HCT116 (cell line): ENCODE data around the gene SFXN4. TPM values are rescaled to one million over a fixed set of nuclear protein-coding genes. Genes with fewer than 3 reads are reported as not detected.

ENCODE experiments used
- ATAC-seq: fragments of 200-7000 bp; cut with Tn5 transposase; 2 replicates; pipeline ENCODE4 v1.9.1; 2020; ENCODE audit warnings: mild to moderate bottlenecking, moderate library complexity
- BruUV-seq: library from RNA; stranded (reverse); fragments of 400-500 nt; replicated peaks from 2 replicates; lab custom pipeline; 2021; lab: Mats Ljungman, UMichigan
- CTCF ChIA-PET: fragments of 300-600 bp; sonication (Branson Sonifier 250); formaldehyde crosslinking; loops from one replicate; lab custom pipeline; 2021; ENCODE audit warnings: antibody characterized with exemption; lab: Charles Lee
- POLR2A ChIA-PET: fragments of 300-600, 350-600 bp; sonication (Branson Sonifier 250); formaldehyde crosslinking; loops from one replicate; lab custom pipeline; 2021; ENCODE audit warnings: antibody characterized with exemption; lab: Charles Lee
- RAD21 ChIA-PET, 2 experiments: fragments of 300-600 bp; sonication (Branson Sonifier 250); formaldehyde crosslinking; loops; one replicate each; lab custom pipeline; 2023; ENCODE audit warnings: low total read pairs in 2 of 2; ENCODE audit not compliant: uncharacterized antibody in 2 of 2, unreplicated experiment in 2 of 2, low non-redundant PET in 1 of 2; lab: Charles Lee
- DNase-seq: peaks from one replicate; pipeline ENCODE4 v3.0.0-alpha.2; 2010; ENCODE audit warnings: low read depth, low spot score
- H2AFZ ChIP-seq: fragments of 200-600 bp; shearing (Covaris generic), sonication (generic); 2 replicates; pipeline ENCODE4 v1.6.1; 2017; ENCODE audit warnings: low read depth, mixed run types, mixed read lengths, antibody characterized with exemption, low read length; ENCODE audit not compliant: poor library complexity, severe bottlenecking
- H3K27ac ChIP-seq: 2 replicates; pipeline ENCODE4 v1.5.1; 2012; ENCODE audit warnings: low read depth, low read length
- H3K27me3 ChIP-seq: fragments of 200-600 bp; sonication (generic); 2 replicates; pipeline ENCODE4 v1.6.1; 2016; ENCODE audit warnings: mixed run types, low read length, mixed read lengths; ENCODE audit not compliant: insufficient read depth
- H3K36me3 ChIP-seq, 2 experiments: fragments of 200-500 bp in 1 of 2; fragments of 200-600 bp in 1 of 2; sonication (Bioruptor generic) in 1 of 2; sonication (generic) in 1 of 2; 2 replicates each; pipeline versions ENCODE4 v1.5.1 to v1.6.1; 2014 to 2016; ENCODE audit warnings: low read length in 2 of 2, inconsistent platforms in 1 of 2, mixed read lengths in 1 of 2, mixed run types in 1 of 2; ENCODE audit not compliant: insufficient read depth in 2 of 2, control insufficient read depth in 1 of 2
- H3K4me1 ChIP-seq, 2 experiments: fragments of 200-600 bp in 1 of 2; sonication (generic) in 1 of 2; 2 replicates each; pipeline versions ENCODE4 v1.5.1 to v1.6.1; 2012 to 2017; ENCODE audit warnings: low read length in 2 of 2, inconsistent platforms in 1 of 2, mild to moderate bottlenecking in 1 of 2, mixed read lengths in 1 of 2, mixed run types in 1 of 2, moderate library complexity in 1 of 2; ENCODE audit not compliant: insufficient read depth in 2 of 2, control insufficient read depth in 1 of 2
- H3K4me2 ChIP-seq: fragments of 200-600 bp; sonication (generic); 2 replicates; pipeline ENCODE4 v1.6.1; 2017; ENCODE audit warnings: mixed run types, low read length, mixed read lengths
- H3K4me3 ChIP-seq, 2 experiments: fragments of 200-600 bp in 1 of 2; sonication (generic) in 1 of 2; replicated peaks in 1 of 2; 2 replicates each; pipeline ENCODE4 v1.5.1; 2011 to 2016; ENCODE audit warnings: low read length in 2 of 2, control low read depth in 1 of 2, low read depth in 1 of 2, mild to moderate bottlenecking in 1 of 2, mixed read lengths in 1 of 2, mixed run types in 1 of 2
- H3K79me2 ChIP-seq: fragments of 200-600 bp; sonication (generic); 2 replicates; pipeline ENCODE4 v1.6.1; 2017; ENCODE audit warnings: mild to moderate bottlenecking, mixed run types, low read length, moderate library complexity, mixed read lengths; ENCODE audit not compliant: insufficient read depth
- H3K9ac ChIP-seq: fragments of 200-600 bp; sonication (generic); 2 replicates; pipeline ENCODE4 v1.6.1; 2016; ENCODE audit warnings: low read length, mixed read lengths
- H3K9me2 ChIP-seq: fragments of 200-600 bp; sonication (generic), shearing (Covaris generic); 2 replicates; pipeline ENCODE4 v1.6.1; 2017; ENCODE audit warnings: mixed run types, mild to moderate bottlenecking, moderate library complexity; ENCODE audit not compliant: insufficient read depth
- H3K9me3 ChIP-seq, 2 experiments: fragments of 200-500 bp in 1 of 2; fragments of 200-600 bp in 1 of 2; sonication (Bioruptor generic) in 1 of 2; sonication (generic) in 1 of 2; 2 replicates each; pipeline ENCODE4 v1.6.1; 2014 to 2017; ENCODE audit warnings: low read length in 2 of 2, mixed read lengths in 2 of 2, inconsistent platforms in 1 of 2, low read depth in 1 of 2, mild to moderate bottlenecking in 1 of 2, mixed run types in 1 of 2, moderate library complexity in 1 of 2; ENCODE audit not compliant: control insufficient read depth in 1 of 2, insufficient read depth in 1 of 2
- H4K20me1 ChIP-seq: fragments of 200-600 bp; sonication (generic), shearing (Covaris generic); 2 replicates; pipeline ENCODE4 v1.6.1; 2017; ENCODE audit warnings: mixed run types, mild to moderate bottlenecking, moderate library complexity; ENCODE audit not compliant: insufficient read depth
- CBX3 ChIP-seq: IDR thresholded peaks from 2 replicates; pipeline ENCODE4 v1.6.1; 2012; ENCODE audit warnings: low read depth
- CEBPB ChIP-seq: IDR thresholded peaks from 2 replicates; pipeline ENCODE4 v1.6.1; 2012; ENCODE audit warnings: low read depth
- CTCF ChIP-seq, 3 experiments: fragments of 200-600 bp in 1 of 3; sonication (generic) in 1 of 3; IDR thresholded peaks in 2 of 3; conservative IDR thresholded peaks in 1 of 3; 2 replicates each; pipeline ENCODE4 v1.5.1; 2012 to 2017; ENCODE audit warnings: low read depth in 2 of 3, low read length in 2 of 3, antibody characterized with exemption in 1 of 3, borderline replicate concordance in 1 of 3, control low read depth in 1 of 3, mild to moderate bottlenecking in 1 of 3, mixed read lengths in 1 of 3, mixed run types in 1 of 3, moderate library complexity in 1 of 3; ENCODE audit not compliant: insufficient read depth in 1 of 3
- ELF1 ChIP-seq: IDR thresholded peaks from 2 replicates; pipeline ENCODE4 v1.6.1; 2012; ENCODE audit warnings: low read depth, borderline replicate concordance
- EZH2 ChIP-seq: fragments of 200-600 bp; sonication (generic); IDR thresholded peaks from 2 replicates; pipeline ENCODE4 v1.6.1; 2017; ENCODE audit warnings: antibody characterized with exemption, mixed run types
- FOSL1 ChIP-seq: IDR thresholded peaks from 2 replicates; pipeline ENCODE4 v1.6.1; 2012; ENCODE audit warnings: low read depth
- JUND ChIP-seq: IDR thresholded peaks from 2 replicates; pipeline ENCODE4 v1.6.1; 2012
- MAX ChIP-seq: IDR thresholded peaks from 2 replicates; pipeline ENCODE4 v1.6.1; 2012
- POLR2A ChIP-seq: IDR thresholded peaks from 2 replicates; pipeline ENCODE4 v1.7.0; 2011; ENCODE audit warnings: borderline replicate concordance; ENCODE audit not compliant: insufficient read depth, insufficient read length; ENCODE audit errors: extremely low read depth
- POLR2AphosphoS5 ChIP-seq: IDR thresholded peaks from 2 replicates; pipeline ENCODE4 v1.6.1; 2011; ENCODE audit warnings: mild to moderate bottlenecking, low read depth, low read length, moderate library complexity
- RAD21 ChIP-seq: IDR thresholded peaks from 2 replicates; pipeline ENCODE4 v1.6.1; 2012; ENCODE audit warnings: low read depth, mild to moderate bottlenecking
- REST ChIP-seq: IDR thresholded peaks from 2 replicates; pipeline ENCODE4 v1.6.1; 2012; ENCODE audit warnings: low read depth
- SP1 ChIP-seq: IDR thresholded peaks from 2 replicates; pipeline ENCODE4 v1.6.1; 2012; ENCODE audit warnings: low read depth
- SRF ChIP-seq: IDR thresholded peaks from 2 replicates; pipeline ENCODE4 v1.6.1; 2012; ENCODE audit warnings: low read depth
- TCF7L2 ChIP-seq: IDR thresholded peaks from 2 replicates; pipeline ENCODE4 v1.7.0; 2011; ENCODE audit warnings: borderline replicate concordance, inconsistent platforms; ENCODE audit not compliant: insufficient read depth, insufficient read length; ENCODE audit errors: extremely low read depth
- YY1 ChIP-seq: IDR thresholded peaks from 2 replicates; pipeline ENCODE4 v1.6.1; 2011; ENCODE audit warnings: low read length, low read depth, moderate library complexity, mild to moderate bottlenecking; ENCODE audit not compliant: insufficient replicate concordance; ENCODE audit errors: extremely low read depth
- ZBTB33 ChIP-seq: IDR thresholded peaks from 2 replicates; pipeline ENCODE4 v1.6.1; 2011; ENCODE audit warnings: mild to moderate bottlenecking, low read length, moderate library complexity; ENCODE audit not compliant: insufficient replicate concordance; ENCODE audit errors: extremely low read depth
- intact Hi-C: fragments of 100-400 bp; cut with micrococcal nuclease; formaldehyde crosslinking; loops from 2 replicates; pipeline ENCODE4 v1.10.0; 2022
- total RNA-seq: library from RNA; stranded (reverse); gene quantifications from one replicate; pipeline ENCODE4 v1.2.1, GENCODE V29; 2021; ENCODE audit not compliant: unreplicated experiment

Gene SFXN4
- total RNA-seq, 1 experiment from 2014 or later = 58.2 TPM

GRCh38 chr10:119189811-119190282 is 24.3 kb upstream of the SFXN4 start:
- Histone ChIP-seq H3K4me2 (peak overlapping the region; percentile 55), H3K4me3 (no peak overlapping the region), H3K4me1 (peaks cover 3 to 27% of the 10 kb centered on the region in 2 experiments; a peak in 3 of 4 replicates), H3K9ac (peak overlapping the region; percentile 27), H3K9me3 (no peaks in the 10 kb centered on the region), H3K27ac (no peak overlapping the region), H3K9me2 (no peaks in the 10 kb centered on the region), H2AFZ (no peak overlapping the region), H3K36me3 (no peaks in the 10 kb centered on the region), H3K27me3 (no peaks in the 10 kb centered on the region), H4K20me1 (no peaks in the 10 kb centered on the region), H3K79me2 (no peaks in the 10 kb centered on the region)
- ATAC-seq = peak; percentile 28
- CTCF ChIA-PET = interaction anchor here (0.7 to 3.9 kb wide), 6 partner anchors 9 to 300 kb away, joined by 3 to 36 read pairs (median 4); partner anchors contain the start of gene GRK5
- POLR2A ChIA-PET = interaction anchor here (0.7 to 1.2 kb wide), 2 partner anchors 10 to 17 kb away, joined by 3 to 4 read pairs; partner anchors contain the start of gene GRK5
- TF ChIP-seq JUND = no peak
- TF ChIP-seq RAD21 = no peak
- no peak for TF ChIP-seq TCF7L2
- no peak for TF ChIP-seq MAX
- TF ChIP-seq POLR2AphosphoS5 = no peak
- TF ChIP-seq POLR2A = no peak
- TF ChIP-seq SP1 = no peak
- no peak for TF ChIP-seq CBX3
- TF ChIP-seq YY1 = no peak
- TF ChIP-seq CEBPB = no peak
- TF ChIP-seq REST = no peak
- TF ChIP-seq CTCF (IDR thresholded peaks at IDR 0.05 in 2 of 3, conservative IDR thresholded peaks at IDR 0.05 in 1 of 3; ENCODE audit: borderline replicate concordance in 1 of 3, insufficient read depth in 1 of 3, low read depth in 2 of 3, low read length in 2 of 3) = no peak
- no peak for TF ChIP-seq ELF1
- no peak for TF ChIP-seq ZBTB33
- no peak for TF ChIP-seq FOSL1
- no peak for TF ChIP-seq EZH2
- TF ChIP-seq SRF = no peak
- BruUV-seq = no TSS peak
- intact Hi-C loops = loop anchor here (10.0 kb wide), 1 partner anchor 665 kb away; no protein-coding TSS in a partner anchor
- no peak for DNase-seq
- RAD21 ChIA-PET = interaction anchor here in 1 of 2 experiments (0.8 to 1.7 kb wide), 2 partner anchors 9 to 10 kb away, joined by 3 to 6 read pairs; no protein-coding TSS in a partner anchor
